ENCODE results near the gene PRKAR1B.

DNA sequence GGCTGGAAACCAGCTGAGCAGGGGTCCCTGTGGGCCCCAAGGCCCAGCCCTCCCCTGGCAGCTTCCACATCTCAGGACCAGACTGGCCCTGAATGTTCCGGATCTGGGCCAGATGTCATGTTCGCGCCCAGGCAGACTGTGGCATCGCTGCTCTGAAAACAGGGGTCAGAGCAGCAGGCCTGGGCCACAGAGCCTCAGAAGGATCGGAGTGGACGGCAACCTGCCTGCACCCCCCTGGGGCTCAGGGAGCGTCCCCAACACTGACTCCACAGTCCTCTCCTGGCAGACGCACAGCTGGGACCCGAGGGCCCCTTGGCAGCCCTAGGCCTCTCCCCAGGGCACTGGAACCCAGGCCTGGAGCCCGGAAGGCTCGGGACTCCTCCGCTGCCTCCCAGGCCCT, 91.9 kb downstream of the PRKAR1B start:
- TF ChIP-seq EP300 (IDR thresholded peaks at IDR 0.05), result no peak
- TF ChIP-seq, protein P1, sequence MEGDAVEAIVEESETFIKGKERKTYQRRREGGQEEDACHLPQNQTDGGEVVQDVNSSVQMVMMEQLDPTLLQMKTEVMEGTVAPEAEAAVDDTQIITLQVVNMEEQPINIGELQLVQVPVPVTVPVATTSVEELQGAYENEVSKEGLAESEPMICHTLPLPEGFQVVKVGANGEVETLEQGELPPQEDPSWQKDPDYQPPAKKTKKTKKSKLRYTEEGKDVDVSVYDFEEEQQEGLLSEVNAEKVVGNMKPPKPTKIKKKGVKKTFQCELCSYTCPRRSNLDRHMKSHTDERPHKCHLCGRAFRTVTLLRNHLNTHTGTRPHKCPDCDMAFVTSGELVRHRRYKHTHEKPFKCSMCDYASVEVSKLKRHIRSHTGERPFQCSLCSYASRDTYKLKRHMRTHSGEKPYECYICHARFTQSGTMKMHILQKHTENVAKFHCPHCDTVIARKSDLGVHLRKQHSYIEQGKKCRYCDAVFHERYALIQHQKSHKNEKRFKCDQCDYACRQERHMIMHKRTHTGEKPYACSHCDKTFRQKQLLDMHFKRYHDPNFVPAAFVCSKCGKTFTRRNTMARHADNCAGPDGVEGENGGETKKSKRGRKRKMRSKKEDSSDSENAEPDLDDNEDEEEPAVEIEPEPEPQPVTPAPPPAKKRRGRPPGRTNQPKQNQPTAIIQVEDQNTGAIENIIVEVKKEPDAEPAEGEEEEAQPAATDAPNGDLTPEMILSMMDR (IDR thresholded peaks at IDR 0.05), result no peak
